Measurements from ENCODE around the gene EIF4EBP3. TPM values are rescaled to one million over a fixed set of nuclear protein-coding genes. Genes with fewer than 3 reads are reported as not detected.

Gene EIF4EBP3
- total and polyA plus RNA-seq, 10 of the 15 experiments (the other 5 are each of a cell fraction or from before 2014, with no cell fraction given): 3.5 to 16.1 (median 6.2) TPM

GRCh38 chr5:140498591-140498990 is 48.9 kb upstream of the EIF4EBP3 start:
- H3K4me2 ChIP-seq (ENCODE audit: control insufficient read depth, insufficient read depth): no peak overlapping the region
- H3K36me3 ChIP-seq (ENCODE audit: control insufficient read depth in 2 of 2, insufficient read depth in 2 of 2, low read length in 1 of 2): peaks cover 0 to 10% of the 10 kb centered on the region in 2 experiments; a peak in 2 of 4 replicates
- H3K27me3 ChIP-seq (replicated peaks in 1 of 2; ENCODE audit: control insufficient read depth in 2 of 2, insufficient read depth in 2 of 2, low read length in 1 of 2): no peaks in the 10 kb centered on the region
- in situ Hi-C loops (cut with MboI) (no loop called here), intact Hi-C loops (cut with micrococcal nuclease; ENCODE audit: unreplicated experiment) (no loop called here)
- no peak overlapping the region for H3K27ac ChIP-seq (ENCODE audit: control insufficient read depth, insufficient read depth)
- no peaks in the 10 kb centered on the region for H3K4me1 ChIP-seq (ENCODE audit: control insufficient read depth, insufficient read depth, low read length)
- H3K9me3 ChIP-seq (replicated peaks; ENCODE audit: control insufficient read depth, insufficient read depth, low read length): no peaks in the 10 kb centered on the region
- FAIRE-seq (no peak), DNase-seq (ENCODE audit: low read depth, low spot score) (no peak), ATAC-seq (no peak)
- no peak overlapping the region for H3K4me3 ChIP-seq
- no peak overlapping the region for H2AFZ ChIP-seq (ENCODE audit: control insufficient read depth, low read depth, low read length)
- ChIA-PET SMC1A (ENCODE audit: uncharacterized antibody, unreplicated experiment) (no interaction called here), CTCF (no interaction called here), POLR2A (no interaction called here), RAD21 (ENCODE audit: unreplicated experiment) (no interaction called here)
- no peaks in the 10 kb centered on the region for H3K79me2 ChIP-seq (ENCODE audit: control insufficient read depth, insufficient read depth, low read length)
- WGBS (ENCODE audit: insufficient coverage, insufficient replicate concordance, low lambda C conversion rate, missing lambda C conversion rate): 100% methylated on average over 1 of the region's 1 CpG
- no TSS peak for BruUV-seq (replicated peaks)
- H4K20me1 ChIP-seq (ENCODE audit: control insufficient read depth, insufficient read depth): no peaks in the 10 kb centered on the region
- H3K9ac ChIP-seq (ENCODE audit: control insufficient read depth, insufficient read depth, low read length): no peak overlapping the region
- TF ChIP-seq DPF2 (IDR thresholded peaks at IDR 0.05): no peak
- TF ChIP-seq YBX1 (IDR thresholded peaks at IDR 0.05): no peak
- no peak for TF ChIP-seq E4F1 (IDR thresholded peaks at IDR 0.05; ENCODE audit: borderline replicate concordance, partially characterized antibody)
- TF ChIP-seq HDAC2 (IDR thresholded peaks at IDR 0.05): no peak
- no peak for TF ChIP-seq WRNIP1 (IDR thresholded peaks at IDR 0.05; ENCODE audit: borderline replicate concordance, low read depth, low read length)
- no peak for TF ChIP-seq BCLAF1 (IDR thresholded peaks at IDR 0.05)
- no peak for TF ChIP-seq ETV6 (conservative IDR thresholded peaks at IDR 0.05 in 1 of 2, IDR thresholded peaks at IDR 0.05 in 1 of 2; ENCODE audit: borderline replicate concordance in 1 of 2, low read depth in 1 of 2)
- no peak for TF ChIP-seq ZBTB40 (IDR thresholded peaks at IDR 0.05; ENCODE audit: borderline replicate concordance)
- TF ChIP-seq TCF12 (IDR thresholded peaks at IDR 0.05; ENCODE audit: low read depth, low read length): no peak
- no peak for TF ChIP-seq BRCA1 (IDR thresholded peaks at IDR 0.05; ENCODE audit: low read depth, low read length)
- no peak for TF ChIP-seq FOS (IDR thresholded peaks at IDR 0.05; ENCODE audit: borderline replicate concordance, extremely low read depth, insufficient read length)
- TF ChIP-seq HDAC6 (IDR thresholded peaks at IDR 0.05; ENCODE audit: unreplicated experiment): no peak
- no peak for TF ChIP-seq POLR2AphosphoS2 (IDR thresholded peaks at IDR 0.05; ENCODE audit: low read depth, low read length)
- no peak for TF ChIP-seq HSF1 (IDR thresholded peaks at IDR 0.05; ENCODE audit: low read depth, low read length)
- no peak for TF ChIP-seq FOXK2 (IDR thresholded peaks at IDR 0.05)

Measured in GM12878 (cell line).